HG02973 (cell line): ENCODE results near the gene YPEL3.

Experiments used
- ATAC-seq: cut with Tn5 transposase; IDR thresholded peaks from one replicate; pipeline ENCODE4 v1.9.1; 2021; ENCODE audit warnings: moderate library complexity; ENCODE audit not compliant: unreplicated experiment

The YPEL3 gene

GRCh38 chr16:30052671-30053372 lies 43.2 kb downstream of the YPEL3 start:
- peak; percentile 53 for ATAC-seq

- no peak for ATAC-seq
Measured at GRCh38 chr16:30051518-30051917, 44.5 kb downstream of the YPEL3 start.

- no peak for ATAC-seq
Measured at GRCh38 chr16:30049871-30050270, 46.1 kb downstream of the YPEL3 start.

GRCh38 chr16:30046588-30046987 lies 49.4 kb downstream of the YPEL3 start:
- ATAC-seq: no peak

GRCh38 chr16:30046178-30046577 lies 49.8 kb downstream of the YPEL3 start:
- no peak for ATAC-seq
